ENCODE results near the gene ELF3. TPM values are rescaled to one million over a fixed set of nuclear protein-coding genes. Genes with fewer than 3 reads are reported as not detected.

Gene ELF3
- total and polyA plus RNA-seq, 2 of the 13 experiments (the other 11 are each of a cell fraction or from before 2014, with no cell fraction given), result 11.5 to 55.1 TPM

DNA sequence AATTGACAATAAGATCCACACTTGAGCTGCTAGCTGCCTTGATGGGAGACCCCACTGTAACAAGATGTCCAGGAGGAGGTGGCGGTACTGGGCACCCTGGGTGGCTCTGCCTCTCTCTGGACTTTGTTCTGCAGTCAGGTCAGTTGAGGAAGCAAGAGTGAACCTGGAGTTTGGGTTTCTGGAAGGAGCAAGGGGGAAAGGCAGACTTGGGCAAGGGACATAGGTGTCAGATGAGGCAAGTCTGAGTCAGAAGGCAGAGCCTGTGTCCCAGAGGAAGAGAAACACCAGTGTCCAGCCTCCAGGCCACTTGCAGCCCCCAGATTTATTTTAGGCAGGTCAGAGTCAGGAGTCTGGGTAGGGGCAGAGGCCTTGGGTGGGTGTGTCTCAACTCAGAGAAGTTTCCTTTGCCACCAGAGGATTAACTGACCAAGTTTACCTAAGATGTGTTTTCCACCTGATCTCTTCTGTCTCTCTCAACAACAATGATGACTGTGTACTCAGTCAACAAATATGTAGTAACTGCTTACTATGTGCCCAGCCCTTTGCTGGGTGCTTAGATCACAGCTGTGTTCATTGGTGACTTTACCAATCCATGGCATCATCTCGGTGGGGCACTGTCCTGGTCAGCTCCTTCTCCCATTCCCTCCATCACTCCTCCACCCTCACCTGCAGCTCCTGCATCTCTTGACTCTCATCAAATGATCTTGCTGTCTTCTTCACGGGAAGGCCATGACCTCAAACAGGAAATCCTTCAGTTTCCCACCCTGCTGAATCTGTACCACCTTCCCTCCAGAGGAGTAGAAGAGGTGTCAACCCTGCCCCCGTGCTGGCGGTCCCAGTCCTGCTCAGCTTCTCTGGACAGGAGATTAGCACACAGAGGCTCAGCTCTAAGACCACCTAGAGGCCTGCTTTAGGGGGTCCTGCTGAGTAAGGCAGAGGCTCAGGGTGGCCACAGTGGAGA, 36.6 kb downstream of the ELF3 start (continued):
- TF ChIP-seq, protein P1, sequence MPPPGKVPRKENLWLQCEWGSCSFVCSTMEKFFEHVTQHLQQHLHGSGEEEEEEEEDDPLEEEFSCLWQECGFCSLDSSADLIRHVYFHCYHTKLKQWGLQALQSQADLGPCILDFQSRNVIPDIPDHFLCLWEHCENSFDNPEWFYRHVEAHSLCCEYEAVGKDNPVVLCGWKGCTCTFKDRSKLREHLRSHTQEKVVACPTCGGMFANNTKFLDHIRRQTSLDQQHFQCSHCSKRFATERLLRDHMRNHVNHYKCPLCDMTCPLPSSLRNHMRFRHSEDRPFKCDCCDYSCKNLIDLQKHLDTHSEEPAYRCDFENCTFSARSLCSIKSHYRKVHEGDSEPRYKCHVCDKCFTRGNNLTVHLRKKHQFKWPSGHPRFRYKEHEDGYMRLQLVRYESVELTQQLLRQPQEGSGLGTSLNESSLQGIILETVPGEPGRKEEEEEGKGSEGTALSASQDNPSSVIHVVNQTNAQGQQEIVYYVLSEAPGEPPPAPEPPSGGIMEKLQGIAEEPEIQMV (CRISPR knock-in tag; IDR thresholded peaks at IDR 0.05; ENCODE audit: low read depth), result no peak
- TF ChIP-seq ZNF432 (CRISPR knock-in tag; IDR thresholded peaks at IDR 0.05; ENCODE audit: borderline replicate concordance), result no peak
- no peak for TF ChIP-seq ZMYM2 (CRISPR knock-in tag; IDR thresholded peaks at IDR 0.05)
- TF ChIP-seq ZBTB42 (CRISPR knock-in tag; IDR thresholded peaks at IDR 0.05), result no peak
- TF ChIP-seq ZNF207 (IDR thresholded peaks at IDR 0.05; ENCODE audit: borderline replicate concordance), result no peak
- no peak for TF ChIP-seq ISX (CRISPR knock-in tag; conservative IDR thresholded peaks at IDR 0.05)
- TF ChIP-seq ZNF678 (CRISPR knock-in tag; IDR thresholded peaks at IDR 0.05), result no peak
- TF ChIP-seq, protein P2, sequence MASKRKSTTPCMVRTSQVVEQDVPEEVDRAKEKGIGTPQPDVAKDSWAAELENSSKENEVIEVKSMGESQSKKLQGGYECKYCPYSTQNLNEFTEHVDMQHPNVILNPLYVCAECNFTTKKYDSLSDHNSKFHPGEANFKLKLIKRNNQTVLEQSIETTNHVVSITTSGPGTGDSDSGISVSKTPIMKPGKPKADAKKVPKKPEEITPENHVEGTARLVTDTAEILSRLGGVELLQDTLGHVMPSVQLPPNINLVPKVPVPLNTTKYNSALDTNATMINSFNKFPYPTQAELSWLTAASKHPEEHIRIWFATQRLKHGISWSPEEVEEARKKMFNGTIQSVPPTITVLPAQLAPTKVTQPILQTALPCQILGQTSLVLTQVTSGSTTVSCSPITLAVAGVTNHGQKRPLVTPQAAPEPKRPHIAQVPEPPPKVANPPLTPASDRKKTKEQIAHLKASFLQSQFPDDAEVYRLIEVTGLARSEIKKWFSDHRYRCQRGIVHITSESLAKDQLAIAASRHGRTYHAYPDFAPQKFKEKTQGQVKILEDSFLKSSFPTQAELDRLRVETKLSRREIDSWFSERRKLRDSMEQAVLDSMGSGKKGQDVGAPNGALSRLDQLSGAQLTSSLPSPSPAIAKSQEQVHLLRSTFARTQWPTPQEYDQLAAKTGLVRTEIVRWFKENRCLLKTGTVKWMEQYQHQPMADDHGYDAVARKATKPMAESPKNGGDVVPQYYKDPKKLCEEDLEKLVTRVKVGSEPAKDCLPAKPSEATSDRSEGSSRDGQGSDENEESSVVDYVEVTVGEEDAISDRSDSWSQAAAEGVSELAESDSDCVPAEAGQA (IDR thresholded peaks at IDR 0.05; ENCODE audit: low read depth), result no peak
- TF ChIP-seq, protein P2 (CRISPR knock-in tag; IDR thresholded peaks at IDR 0.05; ENCODE audit: borderline replicate concordance), result no peak
- TF ChIP-seq, protein P3, sequence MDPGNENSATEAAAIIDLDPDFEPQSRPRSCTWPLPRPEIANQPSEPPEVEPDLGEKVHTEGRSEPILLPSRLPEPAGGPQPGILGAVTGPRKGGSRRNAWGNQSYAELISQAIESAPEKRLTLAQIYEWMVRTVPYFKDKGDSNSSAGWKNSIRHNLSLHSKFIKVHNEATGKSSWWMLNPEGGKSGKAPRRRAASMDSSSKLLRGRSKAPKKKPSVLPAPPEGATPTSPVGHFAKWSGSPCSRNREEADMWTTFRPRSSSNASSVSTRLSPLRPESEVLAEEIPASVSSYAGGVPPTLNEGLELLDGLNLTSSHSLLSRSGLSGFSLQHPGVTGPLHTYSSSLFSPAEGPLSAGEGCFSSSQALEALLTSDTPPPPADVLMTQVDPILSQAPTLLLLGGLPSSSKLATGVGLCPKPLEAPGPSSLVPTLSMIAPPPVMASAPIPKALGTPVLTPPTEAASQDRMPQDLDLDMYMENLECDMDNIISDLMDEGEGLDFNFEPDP (CRISPR knock-in tag; conservative IDR thresholded peaks at IDR 0.05), result no peak
- TF ChIP-seq, protein P4, sequence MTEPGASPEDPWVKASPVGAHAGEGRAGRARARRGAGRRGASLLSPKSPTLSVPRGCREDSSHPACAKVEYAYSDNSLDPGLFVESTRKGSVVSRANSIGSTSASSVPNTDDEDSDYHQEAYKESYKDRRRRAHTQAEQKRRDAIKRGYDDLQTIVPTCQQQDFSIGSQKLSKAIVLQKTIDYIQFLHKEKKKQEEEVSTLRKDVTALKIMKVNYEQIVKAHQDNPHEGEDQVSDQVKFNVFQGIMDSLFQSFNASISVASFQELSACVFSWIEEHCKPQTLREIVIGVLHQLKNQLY (CRISPR knock-in tag; IDR thresholded peaks at IDR 0.05), result 0 out of 2 replicates have a peak, but pooled peaks have one; percentile 26
- no peak; the same call in 1 of the 2 replicates for TF ChIP-seq GATAD1 (CRISPR knock-in tag; IDR thresholded peaks at IDR 0.05)
- TF ChIP-seq MTA3 (CRISPR knock-in tag; IDR thresholded peaks at IDR 0.05), result no peak
- no peak for TF ChIP-seq EZH2 (conservative IDR thresholded peaks at IDR 0.05; ENCODE audit: low read depth, low read length)
- no peak for TF ChIP-seq ZNF101 (CRISPR knock-in tag; IDR thresholded peaks at IDR 0.05; ENCODE audit: borderline replicate concordance, low read depth)
- TF ChIP-seq NRL (CRISPR knock-in tag; IDR thresholded peaks at IDR 0.05; ENCODE audit: borderline replicate concordance), result 0 out of 2 replicates have a peak, but pooled peaks have one; percentile 18
- peak in 1 of 2 experiments; percentile 72; a peak in 1 of 4 replicates for TF ChIP-seq KLF16 (CRISPR knock-in tag; IDR thresholded peaks at IDR 0.05)
- no peak for TF ChIP-seq NFIC (IDR thresholded peaks at IDR 0.05; ENCODE audit: low read length)
- no peak for TF ChIP-seq ZBTB7A (CRISPR knock-in tag; IDR thresholded peaks at IDR 0.05)
- peak; percentile 93 for TF ChIP-seq FOXA3 (CRISPR knock-in tag; IDR thresholded peaks at IDR 0.05)
